ENCODE data around the gene INSYN2B.

INSYN2B gene

GRCh38 chr5:169922474-169922873 lies 57.8 kb downstream of the INSYN2B start:
- DNase-seq, result no peak

DNA sequence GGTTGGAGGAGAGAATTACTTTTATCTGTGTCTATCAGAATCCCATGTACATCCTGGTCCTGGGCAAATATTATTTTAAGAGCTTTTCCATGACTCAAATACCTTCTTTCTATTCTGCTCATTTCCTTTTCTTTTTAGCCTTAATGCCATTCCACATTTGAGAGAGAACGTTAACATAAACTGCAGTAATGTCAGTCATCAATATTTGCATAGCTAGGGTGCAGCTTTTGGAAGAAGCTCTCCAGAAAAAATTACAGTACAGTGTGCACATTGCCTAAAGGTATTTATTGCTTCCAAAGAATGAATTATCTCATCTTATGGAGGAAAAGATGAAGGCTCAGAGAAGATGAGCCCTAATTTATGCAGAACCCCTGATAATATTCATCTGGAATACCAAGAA lies 58.3 kb downstream of the INSYN2B start:
- no peak for DNase-seq

DNA sequence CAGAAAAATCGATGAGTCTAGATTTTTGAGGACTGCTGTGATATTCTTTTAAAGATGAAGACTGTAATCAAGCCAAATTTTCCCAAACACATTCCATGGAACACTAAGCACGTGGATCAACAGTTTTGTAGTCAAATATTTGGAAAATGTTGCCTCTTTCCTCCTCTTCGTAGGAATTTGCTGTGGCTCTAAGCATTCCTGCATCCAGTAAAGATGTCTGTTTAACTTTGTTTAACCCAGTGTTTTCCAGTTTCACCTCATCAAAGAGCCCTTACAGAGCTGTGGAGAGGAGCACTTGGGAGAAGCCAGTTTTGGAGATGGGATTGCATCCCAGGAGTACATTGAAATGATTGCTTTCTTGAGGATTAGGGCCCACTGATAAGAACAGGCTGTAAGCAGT lies 58.9 kb downstream of the INSYN2B start:
- DNase-seq, result no peak

- DNase-seq, result no peak
These were observed 59.8 kb downstream of the INSYN2B start for GRCh38 chr5:169920474-169920873.

DNA sequence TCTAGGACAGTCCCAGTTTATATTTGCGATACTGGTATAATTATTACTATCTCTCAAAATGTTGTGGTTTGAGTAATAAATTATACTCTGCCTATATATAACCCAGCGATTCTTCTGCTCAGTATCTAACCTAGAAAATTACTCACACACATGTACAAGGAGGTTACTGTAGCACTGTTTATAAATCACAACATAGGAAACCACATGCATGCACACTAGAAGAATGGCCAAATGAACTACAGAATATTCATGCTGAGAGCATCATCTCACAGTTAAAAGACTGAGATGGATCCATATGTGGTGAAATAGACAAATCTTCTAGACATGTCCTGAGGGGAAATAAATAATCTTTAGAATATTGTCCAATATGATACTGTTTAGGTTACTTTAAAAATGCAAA lies 62.1 kb downstream of the INSYN2B start:
- no peak for DNase-seq

DNA sequence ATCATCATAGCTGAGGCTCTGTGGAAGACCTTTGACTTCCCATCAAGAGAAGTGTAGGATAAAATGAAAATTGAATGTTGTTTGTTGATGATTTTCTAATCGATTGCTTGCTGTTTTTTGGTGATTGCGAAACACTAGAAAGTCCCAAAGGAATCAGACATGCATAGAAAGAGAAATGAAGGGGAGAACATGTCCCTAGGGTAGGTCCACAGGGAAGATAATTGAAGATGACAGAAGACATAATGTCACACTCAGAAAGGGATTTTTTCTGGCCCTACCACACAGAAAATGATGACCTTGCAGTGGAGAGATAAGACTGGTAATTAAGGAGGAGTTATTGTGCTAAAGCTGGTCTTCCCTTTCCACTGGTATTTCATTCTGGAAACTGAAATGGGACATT lies 62.8 kb downstream of the INSYN2B start:
- DNase-seq, result no peak

DNA sequence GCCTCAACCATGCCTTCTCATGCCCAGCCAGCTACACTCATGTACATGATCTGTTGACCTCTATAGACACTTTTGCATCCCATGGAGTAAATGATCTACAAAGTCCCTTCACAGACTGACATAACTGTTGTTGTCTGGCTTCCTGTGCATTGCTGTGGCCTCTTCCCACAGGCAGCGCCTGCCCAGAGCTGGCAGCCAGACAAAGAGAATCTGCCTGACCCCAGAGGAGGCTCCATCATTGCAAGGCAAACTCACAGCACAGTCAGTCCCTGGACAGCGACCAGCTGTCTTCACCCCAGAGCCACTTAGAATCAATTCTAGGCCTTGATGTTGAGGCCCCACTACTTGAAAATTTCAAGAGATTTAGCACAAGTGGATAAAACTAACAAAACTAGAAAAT lies 65.5 kb downstream of the INSYN2B start:
- DNase-seq, result no peak

GRCh38 chr5:169913479-169913878 lies 66.8 kb downstream of the INSYN2B start:
- DNase-seq, result no peak

DNA sequence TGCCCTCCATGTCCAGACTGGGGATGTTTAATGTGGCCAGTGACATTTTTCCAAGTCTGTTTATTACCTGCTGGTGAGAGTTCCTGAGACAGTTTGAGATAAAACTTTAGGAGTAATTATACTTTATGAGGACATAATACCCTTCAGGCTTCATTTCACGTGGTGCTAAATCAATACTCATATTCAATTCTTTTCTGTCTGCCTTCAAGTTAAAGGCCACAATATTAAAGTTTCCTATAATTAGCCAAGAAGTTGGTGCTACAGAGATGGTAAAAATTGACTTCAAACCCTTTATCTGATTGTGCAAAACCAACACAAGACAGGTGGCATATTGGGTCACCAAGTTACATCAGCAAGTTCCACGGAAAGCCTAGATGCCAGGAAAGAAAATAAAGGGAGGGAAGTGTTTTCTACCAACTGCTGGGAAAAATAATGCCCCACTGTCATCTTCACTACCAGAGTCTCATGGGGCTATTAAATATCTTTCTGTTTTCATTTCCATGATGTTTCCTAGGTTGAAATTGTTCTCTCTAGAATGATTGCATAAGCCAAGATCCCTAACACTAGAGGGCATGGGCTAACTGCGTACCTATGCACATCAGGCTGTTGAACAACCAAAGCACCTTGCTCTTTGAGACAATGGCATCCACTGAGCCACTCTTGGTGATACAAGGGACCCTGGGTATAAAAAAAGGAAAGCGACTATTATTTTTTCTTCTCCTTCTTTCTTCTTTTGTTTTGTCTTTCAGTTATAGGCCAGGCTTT lies 68.7 kb downstream of the INSYN2B start:
- DNase-seq, result no peak

- no peak for DNase-seq
These were observed 69.9 kb downstream of the INSYN2B start for GRCh38 chr5:169910393-169910792.

- DNase-seq, result no peak
These were observed 70.3 kb downstream of the INSYN2B start for GRCh38 chr5:169909945-169910344.

DNA sequence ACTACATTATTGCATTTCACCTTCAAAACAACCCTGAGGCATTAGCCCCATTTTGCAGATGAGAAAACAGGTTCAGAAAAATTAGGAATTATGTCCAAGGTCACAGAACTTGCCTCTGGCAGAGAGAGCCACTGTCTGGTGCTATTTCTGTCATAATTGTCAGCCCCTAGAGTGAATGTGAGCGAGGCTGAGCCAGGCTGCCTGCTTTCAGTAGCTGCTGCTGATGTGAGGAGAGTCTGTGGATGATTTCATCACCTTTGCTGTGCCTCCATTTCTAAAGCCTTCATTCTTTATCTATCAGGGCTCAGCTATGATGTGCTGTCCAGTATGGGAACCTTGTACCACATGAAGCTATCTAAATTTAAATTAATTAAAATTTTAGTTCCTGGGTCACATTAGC lies 71.4 kb downstream of the INSYN2B start:
- no peak for DNase-seq

DNA sequence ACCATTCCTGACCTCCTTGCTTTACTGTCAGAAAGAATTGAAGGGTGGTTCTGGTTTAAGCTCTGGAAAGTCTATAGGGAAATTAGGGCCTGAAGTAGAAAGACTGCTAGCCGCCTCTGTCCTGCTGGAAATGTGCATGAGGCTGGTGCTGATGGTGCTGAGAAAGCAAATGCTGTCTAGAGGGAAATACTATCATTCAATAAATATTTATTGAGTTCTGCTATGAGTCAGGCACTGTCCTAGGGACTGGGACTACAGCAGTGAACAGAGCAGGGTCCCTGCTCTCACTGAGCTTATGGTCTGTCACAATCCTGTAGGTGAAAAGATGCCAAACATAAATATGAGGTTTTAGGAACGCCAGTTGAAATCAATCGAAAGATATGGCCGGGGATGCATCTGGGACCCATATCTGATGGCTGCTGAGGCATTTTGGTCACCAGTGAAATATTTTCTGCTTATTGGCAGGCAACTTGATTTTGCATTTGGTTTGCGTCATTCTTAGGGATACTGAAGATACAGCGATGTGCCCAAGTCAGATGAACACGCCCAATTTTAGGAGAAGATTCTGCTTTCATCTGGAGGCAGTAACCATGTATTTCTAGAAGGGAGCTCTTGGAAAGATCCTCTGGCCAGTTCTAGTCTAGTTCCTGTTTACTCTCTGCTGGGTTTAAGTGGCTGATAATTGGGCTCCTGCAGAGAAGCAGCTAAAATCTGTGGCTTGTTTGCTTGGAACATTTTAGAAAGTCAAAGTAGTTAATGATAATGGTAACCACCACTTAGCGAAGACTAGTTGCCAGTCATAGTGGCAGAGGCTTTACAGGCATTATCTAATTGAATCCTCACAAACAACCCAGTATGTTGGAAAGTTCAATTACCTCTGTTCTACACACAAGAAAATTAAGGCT lies 73.3 kb downstream of the INSYN2B start:
- DNase-seq, result no peak

DNA sequence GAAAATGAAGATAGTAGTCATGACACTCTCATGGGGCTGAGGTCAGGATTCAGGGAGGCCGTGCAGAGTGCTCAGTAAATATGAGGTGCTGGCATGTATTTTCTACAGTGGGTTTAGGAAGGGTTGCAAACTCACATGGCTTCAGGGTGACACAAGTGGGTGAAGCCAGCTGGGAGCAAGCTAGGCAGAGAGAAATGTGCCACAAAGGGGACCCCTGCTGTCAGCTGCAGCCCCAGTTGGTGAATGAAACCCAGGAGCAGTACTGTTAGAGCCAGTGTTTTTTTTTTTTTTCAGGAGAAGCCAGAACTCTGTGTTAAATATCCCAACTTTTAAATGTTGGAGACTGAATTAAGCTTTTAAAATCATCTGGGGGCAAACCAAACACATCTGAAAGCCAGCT lies 75.3 kb downstream of the INSYN2B start:
- no peak for DNase-seq

- DNase-seq, result no peak
These were observed 75.8 kb downstream of the INSYN2B start for GRCh38 chr5:169904508-169904907.

DNA sequence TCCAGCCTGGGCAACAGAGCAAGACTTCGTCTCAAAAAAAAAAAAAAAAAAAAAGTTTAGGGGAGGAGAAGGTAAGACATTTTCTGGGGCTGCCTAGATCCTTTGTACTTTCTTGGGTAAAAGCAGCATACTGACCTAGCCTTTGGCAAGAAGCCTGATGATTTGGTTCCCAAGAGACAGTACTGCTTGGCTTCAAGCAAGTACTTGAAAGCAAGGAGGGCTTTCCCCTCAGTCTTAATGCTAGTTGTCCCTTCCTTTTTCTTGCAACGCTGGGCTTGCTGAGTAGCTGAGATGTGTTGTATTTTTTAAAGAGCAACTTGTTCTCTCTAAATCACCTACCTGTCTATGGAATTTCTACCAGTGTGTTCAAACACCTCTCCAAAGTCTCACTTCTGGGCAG lies 76.2 kb downstream of the INSYN2B start:
- DNase-seq, result no peak

- DNase-seq, result no peak
These were observed 78.4 kb downstream of the INSYN2B start for GRCh38 chr5:169901896-169902295.

DNA sequence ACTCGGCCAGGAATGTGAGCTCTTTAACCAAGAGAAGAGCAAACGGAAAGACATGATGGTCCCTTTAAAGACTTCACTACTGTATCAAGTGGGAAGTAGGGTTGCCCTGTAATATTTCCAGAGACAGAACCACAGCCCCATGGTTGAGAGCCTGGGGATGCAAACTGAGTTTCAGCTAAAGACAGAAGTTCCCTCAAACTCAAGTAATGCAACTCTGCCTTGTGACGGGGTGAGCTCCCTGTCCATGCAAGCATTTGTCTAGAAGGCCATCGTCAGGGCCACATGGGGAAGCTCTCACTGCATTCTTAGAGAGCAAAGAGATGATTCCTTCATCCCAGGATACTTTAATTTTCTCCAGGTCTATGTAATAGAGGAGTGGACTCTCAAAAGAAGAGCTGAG lies 82.8 kb downstream of the INSYN2B start:
- no peak for DNase-seq

- DNase-seq, result no peak
These were observed 84.4 kb downstream of the INSYN2B start for GRCh38 chr5:169895926-169896325.

DNA sequence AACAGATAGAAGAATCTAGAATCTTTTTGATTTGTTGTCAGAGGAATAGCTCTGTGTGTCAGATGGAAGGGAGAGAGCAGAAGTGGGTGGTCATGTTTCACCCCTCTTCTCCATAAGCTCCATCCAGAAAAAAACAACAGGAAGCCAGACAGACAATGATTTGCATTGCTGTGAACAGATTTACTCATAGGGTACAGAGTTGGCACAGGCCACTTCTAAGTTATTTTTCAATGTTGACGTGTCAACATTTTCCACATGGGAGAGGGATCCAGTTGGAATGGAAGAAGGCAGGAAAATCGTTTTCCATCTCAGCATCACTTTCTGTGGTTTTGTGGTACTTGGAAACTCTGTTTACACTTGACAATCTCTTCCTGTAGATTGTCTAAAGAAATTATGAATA lies 86.7 kb downstream of the INSYN2B start:
- DNase-seq, result no peak

DNA sequence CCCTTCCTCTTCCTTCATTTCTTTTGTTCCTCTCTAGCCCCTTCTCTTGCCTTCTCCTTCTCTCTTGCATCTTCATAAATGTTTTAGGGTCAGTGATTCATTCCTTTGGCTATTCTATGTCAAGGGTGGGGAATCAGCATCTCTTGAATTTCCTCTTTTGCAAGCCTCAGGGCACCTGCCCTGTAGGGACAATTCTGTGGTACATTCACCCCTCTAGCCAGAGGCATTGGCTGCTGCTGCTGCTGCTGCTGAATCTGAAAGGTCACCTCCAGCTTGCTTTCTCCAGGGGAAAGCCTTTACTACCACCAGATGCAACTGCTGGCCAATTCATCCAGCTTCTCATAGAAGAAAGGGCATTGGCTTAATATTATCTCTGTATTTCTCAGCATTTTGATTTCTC lies 87.3 kb downstream of the INSYN2B start:
- no peak for DNase-seq

DNA sequence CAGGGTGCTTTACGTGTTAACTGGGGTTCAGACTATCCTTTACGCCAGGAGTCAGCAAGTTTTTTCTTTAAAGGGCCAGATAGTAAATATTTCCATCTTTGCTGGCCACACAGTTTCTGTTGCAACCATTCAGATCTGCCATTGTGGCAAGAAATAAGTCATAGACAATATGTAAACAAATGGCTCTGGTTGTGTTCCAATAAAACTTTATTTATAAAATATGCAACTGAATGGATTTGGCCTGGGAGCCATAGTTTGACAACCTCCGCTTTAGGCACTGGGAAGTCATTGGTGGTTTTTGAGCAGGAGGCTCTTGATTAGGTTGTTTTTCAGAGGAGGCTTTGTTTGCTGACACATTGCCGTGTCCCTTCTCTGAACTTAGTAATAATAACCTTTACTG lies 90.7 kb downstream of the INSYN2B start:
- no peak for DNase-seq

- no peak for DNase-seq
These were observed 93.6 kb downstream of the INSYN2B start for GRCh38 chr5:169886677-169887076.

GRCh38 chr5:169886033-169886432 lies 94.3 kb downstream of the INSYN2B start:
- DNase-seq, result no peak
